CD4-positive, alpha-beta T cell (primary cell): ENCODE results near the gene ARHGEF28. TPM values are rescaled to one million over a fixed set of nuclear protein-coding genes. Genes with fewer than 3 reads are reported as not detected.
A peak's percentile ranks its signal among the peaks of the same experiment; 100 is the strongest.

Experiments
- ATAC-seq: fragments of 200-7000 bp; cut with Tn5 transposase; one replicate; pipeline ENCODE4 v1.10.0; 2022; ENCODE audit warnings: mild to moderate bottlenecking; ENCODE audit not compliant: poor library complexity
- CTCF ChIA-PET: fragments of 350-600 bp; sonication (Branson Sonifier 250); formaldehyde crosslinking; loops from one replicate; lab custom pipeline; 2021; ENCODE audit warnings: antibody characterized with exemption, inconsistent platforms; lab: Charles Lee
- POLR2A ChIA-PET: fragments of 350-600 bp; sonication (Branson Sonifier 250); formaldehyde crosslinking; loops from one replicate; lab custom pipeline; 2021; ENCODE audit warnings: antibody characterized with exemption, inconsistent platforms; lab: Charles Lee
- DNase-seq, 14 experiments: peaks; one replicate each; pipeline ENCODE4 v3.0.0-alpha.2; 2013 to 2020; ENCODE audit warnings: mixed read lengths in 2 of 14
- H3K27ac ChIP-seq, 2 donors: one replicate each; pipeline versions ENCODE4 v1.5.1 to v1.7.0; 2013; ENCODE audit warnings: low read length in 2 of 2, low read depth in 1 of 2, mild to moderate bottlenecking in 1 of 2
- H3K27me3 ChIP-seq, 2 experiments: 1 replicate in 1 of 2; 2 replicates in 1 of 2; pipeline versions ENCODE4 v1.6.1 to v1.7.0; 2013; ENCODE audit warnings: low read length in 2 of 2, control low read depth in 1 of 2, mild to moderate bottlenecking in 1 of 2, moderate library complexity in 1 of 2; ENCODE audit not compliant: insufficient read depth in 2 of 2, control insufficient read depth in 1 of 2
- H3K36me3 ChIP-seq: one replicate; pipeline ENCODE4 v1.6.1; 2013; ENCODE audit warnings: low read length, control low read depth; ENCODE audit not compliant: insufficient read depth
- H3K4me1 ChIP-seq: one replicate; pipeline ENCODE4 v1.6.1; 2013; ENCODE audit warnings: low read length, control low read depth; ENCODE audit not compliant: insufficient read depth
- H3K4me3 ChIP-seq: one replicate; pipeline ENCODE4 v1.5.1; 2013; ENCODE audit warnings: mild to moderate bottlenecking, low read length, moderate library complexity
- H3K9me3 ChIP-seq, 2 experiments: 1 replicate in 1 of 2; 2 replicates in 1 of 2; pipeline versions ENCODE4 v1.6.1 to v1.7.0; 2013; ENCODE audit warnings: low read length in 2 of 2, mild to moderate bottlenecking in 2 of 2, control low read depth in 1 of 2, moderate library complexity in 1 of 2; ENCODE audit not compliant: control insufficient read depth in 1 of 2, insufficient read depth in 1 of 2
- H3K27ac Mint-ChIP-seq: one replicate; pipeline ENCODE4 v1.8.0; 2020; ENCODE audit warnings: mixed read lengths
- H3K27me3 Mint-ChIP-seq: one replicate; pipeline ENCODE4 v1.8.0; 2021; ENCODE audit warnings: mixed read lengths
- H3K36me3 Mint-ChIP-seq: one replicate; pipeline ENCODE4 v1.8.0; 2021; ENCODE audit warnings: low read depth, mixed read lengths
- H3K4me1 Mint-ChIP-seq: one replicate; pipeline ENCODE4 v1.8.0; 2021; ENCODE audit warnings: low read depth, mixed read lengths
- H3K4me3 Mint-ChIP-seq: one replicate; pipeline ENCODE4 v1.8.0; 2020; ENCODE audit warnings: mild to moderate bottlenecking, mixed read lengths
- H3K9me3 Mint-ChIP-seq: one replicate; pipeline ENCODE4 v1.8.0; 2020; ENCODE audit warnings: mixed read lengths
- CTCF ChIP-seq: fragments of 200-600 bp; IDR thresholded peaks from one replicate; pipeline ENCODE4 v1.8.0; 2022; ENCODE audit warnings: antibody characterized with exemption, mild to moderate bottlenecking
- intact Hi-C, 2 experiments: fragments of 100-400 bp; cut with DNase I in 1 of 2; cut with micrococcal nuclease in 1 of 2; formaldehyde crosslinking; loops; one replicate each; pipeline versions ENCODE4 v1.15.1 to v1.9.0; 2023 to 2025; cut with DNase I, micrococcal nuclease
- total RNA-seq, 174 experiments: library from RNA in 2 of 174; stranded (reverse) in 2 of 174; gene quantifications; one replicate each; pipeline ENCODE4 v1.2.3 and lab custom pipeline; 2021 to 2026

The ARHGEF28 gene
- total RNA-seq, 2 experiments from 2014 or later = not detected

- Histone ChIP-seq H3K4me3 (no peak overlapping the region), H3K4me1 (no peaks in the 10 kb centered on the region), H3K27me3 (peaks cover 0 to 12% of the 10 kb centered on the region in 2 experiments), H3K27ac (no peak overlapping the region), H3K36me3 (no peaks in the 10 kb centered on the region), H3K9me3 (no peaks in the 10 kb centered on the region)
- POLR2A ChIA-PET = no interaction called here
- no peak overlapping the region for H3K4me3 Mint-ChIP-seq
- TF ChIP-seq CTCF = no peak
- CTCF ChIA-PET = no interaction called here
- no peaks in the 10 kb centered on the region for H3K36me3 Mint-ChIP-seq
- H3K27ac Mint-ChIP-seq = no peak overlapping the region
- H3K9me3 Mint-ChIP-seq = no peaks in the 10 kb centered on the region
- ATAC-seq (no peak), DNase-seq (no peak)
- no peaks in the 10 kb centered on the region for H3K4me1 Mint-ChIP-seq
- peaks cover 23% of the 10 kb centered on the region for H3K27me3 Mint-ChIP-seq
- intact Hi-C loops = loop anchor here (5.0 to 10.0 kb wide), 5 partner anchors 306 to 1784 kb away; no protein-coding TSS in a partner anchor
Measured at GRCh38 chr5:73901043-73901442, 275.0 kb downstream of the ARHGEF28 start.

- ATAC-seq = no peak
- intact Hi-C loops = loop anchor here (5.0 to 10.0 kb wide), 5 partner anchors 307 to 1783 kb away; no protein-coding TSS in a partner anchor
- H3K27me3 Mint-ChIP-seq = peaks cover 22% of the 10 kb centered on the region
Measured at GRCh38 chr5:73901455-73901854, 275.5 kb downstream of the ARHGEF28 start.

GRCh38 chr5:73902327-73903051 is 276.5 kb downstream of the ARHGEF28 start:
- no peaks in the 10 kb centered on the region for H3K36me3 ChIP-seq
- no peaks in the 10 kb centered on the region for H3K4me1 ChIP-seq
- H3K36me3 Mint-ChIP-seq = no peaks in the 10 kb centered on the region
- no peak overlapping the region for H3K27ac ChIP-seq
- ChIA-PET CTCF (interaction anchor here (1.8 kb wide), 1 partner anchor 747 kb away, joined by 7 read pairs; no protein-coding TSS in a partner anchor), POLR2A (no interaction called here)
- peaks cover 0 to 4% of the 10 kb centered on the region in 2 experiments for H3K27me3 ChIP-seq
- intact Hi-C loops = loop anchor here (1.0 to 10.0 kb wide), 7 partner anchors 308 to 1782 kb away; no protein-coding TSS in a partner anchor
- DNase-seq (peak in 5 of 14 experiments; percentile 1 to 69 (median 55)), ATAC-seq (no peak)
- no peaks in the 10 kb centered on the region for H3K9me3 Mint-ChIP-seq
- H3K27me3 Mint-ChIP-seq = peaks cover 26% of the 10 kb centered on the region
- no peaks in the 10 kb centered on the region for H3K4me1 Mint-ChIP-seq
- no peak overlapping the region for H3K4me3 Mint-ChIP-seq
- H3K27ac Mint-ChIP-seq = no peak overlapping the region
- peak; percentile 94 for TF ChIP-seq CTCF
- H3K4me3 ChIP-seq = no peak overlapping the region
- no peaks in the 10 kb centered on the region for H3K9me3 ChIP-seq

More at GRCh38 chr5:73901455-73901854, 275.5 kb downstream of the ARHGEF28 start:
- no peak for DNase-seq
- no peak overlapping the region for H3K4me3 Mint-ChIP-seq
- H3K9me3 Mint-ChIP-seq = no peaks in the 10 kb centered on the region
- ChIA-PET CTCF (interaction anchor here (1.8 kb wide), 1 partner anchor 748 kb away, joined by 7 read pairs; no protein-coding TSS in a partner anchor), POLR2A (no interaction called here)
- no peak overlapping the region for H3K27ac Mint-ChIP-seq
- Histone ChIP-seq H3K9me3 (no peaks in the 10 kb centered on the region), H3K4me3 (no peak overlapping the region), H3K27me3 (peaks cover 0 to 12% of the 10 kb centered on the region in 2 experiments), H3K4me1 (no peaks in the 10 kb centered on the region), H3K27ac (no peak overlapping the region), H3K36me3 (no peaks in the 10 kb centered on the region)
- H3K36me3 Mint-ChIP-seq = no peaks in the 10 kb centered on the region
- no peak for TF ChIP-seq CTCF
- H3K4me1 Mint-ChIP-seq = no peaks in the 10 kb centered on the region
